GM12891 (cell line): ENCODE data around the gene FAM25G.

Experiments
- POU2F2 ChIP-seq: IDR thresholded peaks from 2 replicates; pipeline ENCODE4 v1.6.1; 2011; ENCODE audit warnings: low read depth, mild to moderate bottlenecking, control low read depth, low read length, moderate library complexity
- TAF1 ChIP-seq: IDR thresholded peaks from 2 replicates; pipeline ENCODE4 v1.6.1; 2011; ENCODE audit warnings: low read depth, low read length, control low read depth

DNA sequence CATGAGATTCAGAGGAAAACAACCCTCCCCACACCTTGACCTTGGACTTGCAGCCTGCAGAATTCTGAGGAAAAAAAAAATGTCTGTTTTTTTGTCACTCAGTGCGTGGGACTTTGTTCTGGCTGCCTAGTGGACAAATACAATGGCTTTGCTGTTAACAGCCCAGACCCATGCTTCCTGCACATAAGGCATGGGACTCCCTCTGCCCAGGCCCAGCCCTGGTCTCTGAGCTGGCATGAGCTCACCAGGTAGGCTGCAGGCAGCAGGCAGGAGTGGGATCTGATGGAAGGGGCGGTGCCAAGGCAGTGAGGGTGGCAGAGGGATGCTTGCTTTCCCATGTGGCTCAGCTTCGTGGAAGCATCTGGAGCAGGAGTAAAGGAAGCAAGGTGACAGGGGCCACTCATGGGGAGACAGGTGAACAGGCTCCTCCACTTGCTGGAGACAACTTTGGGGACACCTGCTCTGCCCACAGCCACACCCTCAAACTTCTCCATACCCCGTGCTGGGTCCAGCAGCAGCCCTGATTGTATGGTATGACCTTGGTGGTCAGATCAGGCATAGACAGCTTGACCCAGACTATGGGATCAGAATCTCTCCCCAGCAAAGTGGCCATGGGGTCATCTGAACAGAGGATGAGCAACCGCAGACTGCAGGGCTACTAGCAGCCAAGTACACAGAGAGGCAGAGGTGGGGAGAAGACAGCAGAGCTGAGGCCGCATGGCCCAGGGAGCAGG is 34.5 kb downstream of the FAM25G start:
- no peak for TF ChIP-seq TAF1
- TF ChIP-seq POU2F2 = no peak
